GM19193 (cell line): ENCODE measurements around the gene LARP6.

ENCODE experiments used
- POLR2A ChIP-seq: IDR thresholded peaks from 4 replicates; pipeline ENCODE4 v1.6.1; 2011; ENCODE audit not compliant: insufficient read depth, insufficient read length; ENCODE audit errors: extremely low read depth

Gene LARP6

GRCh38 chr15:70845602-70846360 lies 8.2 kb downstream of the LARP6 start:
- no peak for TF ChIP-seq POLR2A

DNA sequence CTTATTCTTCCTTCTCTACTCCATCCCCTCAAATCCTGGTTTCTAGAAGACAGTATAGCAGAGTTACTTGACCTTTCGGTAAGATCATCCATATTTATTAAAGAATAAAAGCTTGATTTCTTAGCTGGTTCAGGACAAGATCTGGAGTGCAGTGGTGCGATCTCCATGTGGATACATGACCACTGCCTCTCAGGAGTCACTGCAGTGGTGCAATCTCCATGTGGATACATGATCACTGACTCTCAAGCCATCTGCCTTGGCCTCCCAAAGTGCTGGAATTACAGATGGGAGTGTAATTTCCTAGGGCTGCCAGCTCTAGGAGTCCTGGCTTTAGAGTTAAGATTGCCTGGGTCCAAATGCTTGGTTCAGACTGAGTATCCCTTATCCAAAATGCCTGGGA lies 16.5 kb downstream of the LARP6 start:
- no peak for TF ChIP-seq POLR2A

GRCh38 chr15:70835841-70836240 lies 18.1 kb downstream of the LARP6 start:
- no peak for TF ChIP-seq POLR2A

GRCh38 chr15:70835415-70835814 lies 18.5 kb downstream of the LARP6 start:
- TF ChIP-seq POLR2A = no peak

GRCh38 chr15:70834999-70835398 lies 19.0 kb downstream of the LARP6 start:
- TF ChIP-seq POLR2A = no peak

- TF ChIP-seq POLR2A = no peak
Measured at GRCh38 chr15:70833861-70834765, 19.8 kb downstream of the LARP6 start.

- no peak for TF ChIP-seq POLR2A
Measured at GRCh38 chr15:70833422-70833821, 20.5 kb downstream of the LARP6 start.

DNA sequence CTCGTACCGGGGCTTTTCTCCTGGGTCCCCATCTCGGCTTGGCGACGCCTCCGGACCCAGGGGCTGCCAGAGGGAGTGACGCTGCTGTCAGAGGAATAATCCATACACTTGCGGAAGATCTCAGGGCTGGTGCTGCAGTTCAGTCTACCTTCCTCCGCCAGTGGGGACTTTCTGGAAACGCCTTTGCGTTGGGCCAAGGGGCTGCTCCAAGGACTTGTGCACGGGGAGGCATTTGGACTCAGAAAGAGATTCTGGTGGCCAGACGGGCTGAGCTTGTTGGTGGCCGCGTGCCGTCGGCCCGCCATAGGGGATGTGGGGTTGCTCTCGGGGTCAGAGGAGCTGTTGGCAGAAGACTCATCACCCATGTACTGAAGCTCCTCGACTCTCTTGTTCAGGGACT lies 21.8 kb downstream of the LARP6 start:
- no peak for TF ChIP-seq POLR2A

GRCh38 chr15:70831094-70831911 lies 22.7 kb downstream of the LARP6 start:
- no peak for TF ChIP-seq POLR2A

DNA sequence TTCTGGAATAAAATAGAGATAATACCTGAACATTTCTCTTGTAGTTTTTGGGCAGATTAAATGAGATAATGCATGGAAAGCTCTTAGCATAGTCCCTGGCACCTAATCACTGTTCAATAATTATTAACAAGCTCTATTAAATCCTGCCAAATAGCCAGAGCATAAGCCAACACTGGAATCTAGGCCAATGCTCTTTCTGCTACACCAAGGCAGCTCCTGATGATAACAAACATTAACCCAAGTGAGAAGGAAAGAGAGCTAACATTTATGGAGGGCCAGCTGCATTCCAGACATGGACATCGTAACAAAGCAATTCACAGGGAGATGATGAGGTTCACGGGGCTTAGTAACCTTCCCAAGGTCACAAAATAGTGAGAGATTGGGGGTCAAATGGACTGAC lies 23.3 kb downstream of the LARP6 start:
- TF ChIP-seq POLR2A = no peak

- TF ChIP-seq POLR2A = no peak
Measured at GRCh38 chr15:70829371-70830166, 24.4 kb downstream of the LARP6 start.

GRCh38 chr15:70827721-70828120 lies 26.2 kb downstream of the LARP6 start:
- TF ChIP-seq POLR2A = no peak

DNA sequence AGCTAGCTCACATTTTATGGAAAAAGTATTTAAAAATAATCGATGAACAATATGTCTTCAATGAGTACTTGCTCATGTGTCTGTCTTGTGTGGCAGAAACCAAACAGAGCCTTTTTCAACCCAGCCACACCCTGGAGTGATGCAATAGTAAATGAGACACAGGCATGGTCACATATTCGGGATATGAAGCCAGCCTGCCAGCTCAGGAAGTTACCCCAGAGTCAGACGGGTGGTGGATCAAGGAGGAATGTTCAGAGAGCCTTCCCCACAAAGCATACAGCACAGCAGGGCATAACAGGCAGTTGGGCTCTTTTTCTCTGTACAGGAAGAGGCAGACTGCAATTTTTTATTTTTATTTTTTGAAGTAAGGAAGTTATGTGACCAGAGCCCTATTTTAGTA lies 27.3 kb downstream of the LARP6 start:
- TF ChIP-seq POLR2A = no peak

GRCh38 chr15:70825841-70826240 lies 28.1 kb downstream of the LARP6 start:
- no peak for TF ChIP-seq POLR2A

- no peak for TF ChIP-seq POLR2A
Measured at GRCh38 chr15:70823196-70823595, 30.8 kb downstream of the LARP6 start.

- TF ChIP-seq POLR2A = no peak
Measured at GRCh38 chr15:70820214-70820613, 33.7 kb downstream of the LARP6 start.
